Natural killer cell (primary cell): ENCODE data around the gene PSMB2. TPM values are rescaled to one million over a fixed set of nuclear protein-coding genes. Genes with fewer than 3 reads are reported as not detected.
A peak's percentile ranks its signal among the peaks of the same experiment; 100 is the strongest.

Experiments
- ATAC-seq, 3 donors: fragments of 150-1000 bp in 2 of 3; fragments of 200-7000 bp in 1 of 3; cut with Tn5 transposase; 1 replicate in 1 of 3; 2 replicates in 2 of 3; pipeline ENCODE4 v1.10.0; 2021; ENCODE audit warnings: mild to moderate bottlenecking in 2 of 3, moderate library complexity in 2 of 3
- DNase-seq, 2 donors: peaks; one replicate each; pipeline versions ENCODE4 v3.0.0 to v3.0.0-alpha.2; 2013 to 2021; ENCODE audit warnings: mixed read lengths in 1 of 2
- H3K27ac ChIP-seq: one replicate; pipeline ENCODE4 v1.5.1; 2013; ENCODE audit warnings: mild to moderate bottlenecking, low read length
- H3K27me3 ChIP-seq: one replicate; pipeline ENCODE4 v1.6.1; 2013; ENCODE audit warnings: low read length; ENCODE audit not compliant: control insufficient read depth, insufficient read depth
- H3K36me3 ChIP-seq: one replicate; pipeline ENCODE4 v1.6.1; 2013; ENCODE audit warnings: low read length; ENCODE audit not compliant: control insufficient read depth, insufficient read depth
- H3K4me1 ChIP-seq: one replicate; pipeline ENCODE4 v1.6.1; 2013; ENCODE audit warnings: low read length; ENCODE audit not compliant: control insufficient read depth, insufficient read depth
- H3K4me3 ChIP-seq: one replicate; pipeline ENCODE4 v1.5.1; 2013; ENCODE audit warnings: low read length
- H3K9me3 ChIP-seq: one replicate; pipeline ENCODE4 v1.6.1; 2013; ENCODE audit warnings: low read length; ENCODE audit not compliant: control insufficient read depth, insufficient read depth
- H3K27ac Mint-ChIP-seq, 2 donors: one replicate each; pipeline ENCODE4 v1.8.0; 2022; ENCODE audit warnings: mild to moderate bottlenecking in 2 of 2, mixed read lengths in 2 of 2, moderate library complexity in 1 of 2
- H3K27me3 Mint-ChIP-seq, 2 donors: one replicate each; pipeline ENCODE4 v1.8.0; 2022; ENCODE audit warnings: low read depth in 2 of 2, mixed read lengths in 2 of 2
- H3K36me3 Mint-ChIP-seq: one replicate; pipeline ENCODE4 v1.8.0; 2022; ENCODE audit warnings: mixed read lengths
- H3K4me1 Mint-ChIP-seq, 2 donors: one replicate each; pipeline ENCODE4 v1.8.0; 2022; ENCODE audit warnings: mixed read lengths in 2 of 2
- H3K4me3 Mint-ChIP-seq: one replicate; pipeline ENCODE4 v1.8.0; 2022; ENCODE audit warnings: mild to moderate bottlenecking, moderate library complexity, mixed read lengths
- H3K9me3 Mint-ChIP-seq, 2 donors: one replicate each; pipeline ENCODE4 v1.8.0; 2022; ENCODE audit warnings: mixed read lengths in 2 of 2
- WGBS: methylation state at CpG from one replicate; pipeline ENCODE4 v1.1.7; 2013; ENCODE audit warnings: missing lambda C conversion rate; ENCODE audit not compliant: insufficient coverage; 5-methylcytosine and 5-hydroxymethylcytosine counted together
- intact Hi-C: fragments of 100-400 bp; cut with micrococcal nuclease; formaldehyde crosslinking; loops from one replicate; pipeline ENCODE4 v1.14.2; 2022
- total RNA-seq, 4 donors: library from RNA; stranded (reverse); fragments of 120-200 nt in 1 of 4; gene quantifications; one replicate each; pipeline versions ENCODE4 v1.2.3 to v1.2.4, GENCODE V29; 2013 to 2022
- TF ChIP-seq, protein P1 (sequence below): fragments of 200-600 bp; IDR thresholded peaks from one replicate; pipeline ENCODE4 v1.8.0; 2022; ENCODE audit warnings: antibody characterized with exemption

PSMB2 gene
- total RNA-seq, 3 donors from 2014 or later (not counting 1 experiment from before 2014, with no cell fraction given), result 37.0 to 45.0 (median 37.3) TPM

- TF ChIP-seq, protein P1, sequence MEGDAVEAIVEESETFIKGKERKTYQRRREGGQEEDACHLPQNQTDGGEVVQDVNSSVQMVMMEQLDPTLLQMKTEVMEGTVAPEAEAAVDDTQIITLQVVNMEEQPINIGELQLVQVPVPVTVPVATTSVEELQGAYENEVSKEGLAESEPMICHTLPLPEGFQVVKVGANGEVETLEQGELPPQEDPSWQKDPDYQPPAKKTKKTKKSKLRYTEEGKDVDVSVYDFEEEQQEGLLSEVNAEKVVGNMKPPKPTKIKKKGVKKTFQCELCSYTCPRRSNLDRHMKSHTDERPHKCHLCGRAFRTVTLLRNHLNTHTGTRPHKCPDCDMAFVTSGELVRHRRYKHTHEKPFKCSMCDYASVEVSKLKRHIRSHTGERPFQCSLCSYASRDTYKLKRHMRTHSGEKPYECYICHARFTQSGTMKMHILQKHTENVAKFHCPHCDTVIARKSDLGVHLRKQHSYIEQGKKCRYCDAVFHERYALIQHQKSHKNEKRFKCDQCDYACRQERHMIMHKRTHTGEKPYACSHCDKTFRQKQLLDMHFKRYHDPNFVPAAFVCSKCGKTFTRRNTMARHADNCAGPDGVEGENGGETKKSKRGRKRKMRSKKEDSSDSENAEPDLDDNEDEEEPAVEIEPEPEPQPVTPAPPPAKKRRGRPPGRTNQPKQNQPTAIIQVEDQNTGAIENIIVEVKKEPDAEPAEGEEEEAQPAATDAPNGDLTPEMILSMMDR, result no peak
- no peaks in the 10 kb centered on the region for H3K9me3 ChIP-seq
- H3K36me3 ChIP-seq, result no peaks in the 10 kb centered on the region
- intact Hi-C loops, result no loop called here
- Mint-ChIP-seq H3K27me3 (no peaks in the 10 kb centered on the region), H3K4me3 (peak within 1 kb of the TSS; percentile 68), H3K4me1 (peaks cover 49 to 73% of the 10 kb centered on the region in 2 donors), H3K27ac (peak within 1 kb of the TSS in 1 of 2 donors; percentile 16), H3K36me3 (no peaks in the 10 kb centered on the region), H3K9me3 (no peaks in the 10 kb centered on the region)
- 46% methylated on average over 95 of the region's 95 CpGs for WGBS
- DNase-seq, result no peak
- peaks cover 35% of the 10 kb centered on the region for H3K4me1 ChIP-seq
- H3K27me3 ChIP-seq, result no peaks in the 10 kb centered on the region
- H3K27ac ChIP-seq, result no peak within 1 kb of the TSS
- peak within 1 kb of the TSS; percentile 20 for H3K4me3 ChIP-seq
- ATAC-seq, result peak in 2 of 3 donors; percentile 25 to 60
These were observed 67.9 kb downstream of the PSMB2 start, which contains the start of gene TFAP2E for GRCh38 chr1:35573198-35574124. TFAP2E (plus strand) TSS chr1:35573314; CDS start chr1:35573578, 264 bp downstream.

- peaks cover 27% of the 10 kb centered on the region for H3K4me1 ChIP-seq
- ATAC-seq, result no peak
These were observed 69.0 kb downstream of the PSMB2 start for GRCh38 chr1:35572296-35572695.

DNA sequence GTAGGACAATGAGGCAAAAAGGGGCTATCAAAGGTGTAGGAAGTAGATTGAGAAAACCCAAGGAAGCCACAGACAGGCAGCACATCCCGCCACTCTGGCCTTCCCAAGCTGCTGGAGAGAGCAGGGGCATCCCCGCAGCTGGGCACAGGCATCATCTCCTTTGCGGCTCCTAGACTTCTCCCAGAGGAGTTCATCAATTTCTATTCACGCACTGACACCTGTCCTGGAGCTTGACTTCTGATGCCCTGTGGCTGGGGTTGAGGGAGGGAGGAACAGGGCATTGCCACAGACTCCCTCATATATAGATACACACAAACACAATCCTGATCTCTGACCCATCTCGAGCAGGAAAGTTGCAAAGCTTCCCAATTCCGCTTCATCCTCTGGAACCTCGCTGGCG, 70.1 kb downstream of the PSMB2 start:
- 95% methylated on average over 7 of the region's 8 CpGs for WGBS
- Mint-ChIP-seq H3K9me3 (no peaks in the 10 kb centered on the region), H3K4me1 (peaks cover 39 to 65% of the 10 kb centered on the region in 2 donors), H3K27ac (peak overlapping the region in 1 of 2 donors; percentile 16), H3K36me3 (no peaks in the 10 kb centered on the region), H3K4me3 (no peak overlapping the region), H3K27me3 (no peaks in the 10 kb centered on the region)
- DNase-seq (no peak), ATAC-seq (no peak)
- no peak overlapping the region for H3K27ac ChIP-seq
- peaks cover 23% of the 10 kb centered on the region for H3K4me1 ChIP-seq
- H3K4me3 ChIP-seq, result no peak overlapping the region
- H3K27me3 ChIP-seq, result no peaks in the 10 kb centered on the region
- intact Hi-C loops, result no loop called here
- H3K36me3 ChIP-seq, result no peaks in the 10 kb centered on the region
- H3K9me3 ChIP-seq, result no peaks in the 10 kb centered on the region
- TF ChIP-seq, protein P1, result no peak

More at GRCh38 chr1:35572296-35572695, 69.0 kb downstream of the PSMB2 start:
- Histone ChIP-seq H3K36me3 (no peaks in the 10 kb centered on the region), H3K27ac (no peak overlapping the region), H3K27me3 (no peaks in the 10 kb centered on the region), H3K9me3 (no peaks in the 10 kb centered on the region), H3K4me3 (no peak overlapping the region)
- Mint-ChIP-seq H3K4me3 (peak overlapping the region; percentile 68), H3K27me3 (no peaks in the 10 kb centered on the region), H3K4me1 (peaks cover 45 to 65% of the 10 kb centered on the region in 2 donors), H3K36me3 (no peaks in the 10 kb centered on the region), H3K27ac (peak overlapping the region in 1 of 2 donors; percentile 16), H3K9me3 (no peaks in the 10 kb centered on the region)
- WGBS, result 94% methylated on average over 2 of the region's 2 CpGs
- no peak for DNase-seq
- TF ChIP-seq, protein P1, result no peak
- intact Hi-C loops, result no loop called here
